Stimulated activated memory B cell treated with anti-CD40 and anti-IgM and Interleukin-4, amounts not matched to agents 10 μg/mL and 1 μg/mL and 100 μg/mL, for 72 hours (primary cell): ENCODE results near the gene SOX30.
"Not testable (repeated sequence)": the region's sequence is repeated elsewhere in the genome, so short reads cannot be mapped to it uniquely, and the experiment has no call there.

Experiments used
- ATAC-seq: fragments of 150-1000 bp; cut with Tn5 transposase; 2 replicates; pipeline ENCODE4 v1.10.0; 2021
- H3K27ac Mint-ChIP-seq: one replicate; pipeline ENCODE4 v1.8.0; 2022; ENCODE audit warnings: mild to moderate bottlenecking, mixed read lengths
- H3K27me3 Mint-ChIP-seq: one replicate; pipeline ENCODE4 v1.8.0; 2022; ENCODE audit warnings: mixed read lengths
- H3K36me3 Mint-ChIP-seq: one replicate; pipeline ENCODE4 v1.8.0; 2022; ENCODE audit warnings: mixed read lengths
- H3K4me1 Mint-ChIP-seq: one replicate; pipeline ENCODE4 v1.8.0; 2022; ENCODE audit warnings: mixed read lengths
- H3K4me3 Mint-ChIP-seq: one replicate; pipeline ENCODE4 v1.8.0; 2022; ENCODE audit warnings: mild to moderate bottlenecking, moderate library complexity, mixed read lengths
- H3K9me3 Mint-ChIP-seq: one replicate; pipeline ENCODE4 v1.8.0; 2022; ENCODE audit warnings: mixed read lengths

Gene SOX30

DNA sequence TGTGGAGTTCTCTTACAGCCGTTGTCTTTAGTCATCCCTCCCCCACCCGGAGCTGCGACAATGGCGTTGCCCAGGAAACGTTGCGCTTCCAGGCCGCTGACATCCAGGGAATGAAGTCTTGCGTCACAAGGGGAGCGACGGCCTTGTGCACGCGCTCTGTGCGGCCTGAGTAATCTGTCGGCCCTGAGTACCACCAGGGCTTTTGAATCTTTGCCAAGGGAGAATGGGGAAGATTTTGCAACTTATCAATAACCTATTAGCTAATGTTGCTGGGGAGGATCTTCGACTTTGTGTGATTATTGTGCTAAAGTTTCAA, at the start of gene SOX30:
Gene SOX30 (minus strand): TSS at position 62 of the 316 bp plus-strand sequence. CDS start 360 bp downstream, outside the sequence.
- H3K4me3 Mint-ChIP-seq = peak within 1 kb of the TSS; percentile 92
- peaks cover 9% of the 10 kb centered on the region for H3K9me3 Mint-ChIP-seq
- no peak for ATAC-seq
- peaks cover 25% of the 10 kb centered on the region for H3K36me3 Mint-ChIP-seq
- no peaks in the 10 kb centered on the region for H3K27me3 Mint-ChIP-seq
- peaks cover 34% of the 10 kb centered on the region for H3K4me1 Mint-ChIP-seq
- peak within 1 kb of the TSS; percentile 99 for H3K27ac Mint-ChIP-seq

DNA sequence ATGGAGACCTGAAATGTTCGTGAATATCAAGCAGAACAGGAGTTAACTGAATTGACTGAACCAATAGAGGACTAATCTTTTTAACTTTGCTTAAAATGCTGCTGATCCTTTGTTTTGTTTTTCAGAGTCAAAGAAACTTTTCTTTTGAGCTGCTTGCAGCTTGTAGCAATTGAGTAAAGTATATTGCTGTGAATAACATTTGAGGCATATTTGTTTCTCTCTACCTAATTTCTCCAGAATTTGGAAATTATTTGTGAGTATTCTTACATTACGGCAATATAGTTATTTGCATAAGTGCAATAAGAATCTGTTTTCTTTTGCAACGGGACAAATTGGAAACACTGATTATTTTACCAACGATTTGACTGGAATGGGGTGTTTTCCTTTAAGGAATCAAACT, 46.4 kb upstream of the SOX30 start:
- H3K27ac Mint-ChIP-seq, H3K9me3 Mint-ChIP-seq, H3K36me3 Mint-ChIP-seq, ATAC-seq, H3K4me3 Mint-ChIP-seq, H3K27me3 Mint-ChIP-seq, H3K4me1 Mint-ChIP-seq: not testable (repeated sequence)

DNA sequence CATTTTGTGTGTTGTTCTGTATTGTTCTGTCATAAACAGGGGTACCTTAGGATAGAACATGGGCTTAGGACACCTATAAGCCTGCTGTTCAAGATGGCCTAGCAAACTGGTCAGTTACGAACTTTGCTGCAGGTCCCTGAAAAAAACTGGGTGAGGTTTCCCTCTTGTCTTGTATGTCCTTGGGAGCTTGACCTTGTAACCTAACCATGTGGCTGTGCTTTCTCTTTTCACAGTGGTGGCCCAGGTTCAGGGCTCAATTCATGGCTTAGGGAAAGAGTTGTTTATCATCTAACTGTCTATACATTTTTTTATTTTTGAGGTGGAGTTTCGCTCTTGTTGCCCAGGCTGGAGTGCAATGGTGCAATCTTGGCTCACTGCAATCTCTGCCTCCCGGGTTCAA, 43.9 kb upstream of the SOX30 start:
- H3K4me3 Mint-ChIP-seq, H3K27ac Mint-ChIP-seq, H3K4me1 Mint-ChIP-seq, H3K36me3 Mint-ChIP-seq, H3K9me3 Mint-ChIP-seq, H3K27me3 Mint-ChIP-seq, ATAC-seq: not testable (repeated sequence)

DNA sequence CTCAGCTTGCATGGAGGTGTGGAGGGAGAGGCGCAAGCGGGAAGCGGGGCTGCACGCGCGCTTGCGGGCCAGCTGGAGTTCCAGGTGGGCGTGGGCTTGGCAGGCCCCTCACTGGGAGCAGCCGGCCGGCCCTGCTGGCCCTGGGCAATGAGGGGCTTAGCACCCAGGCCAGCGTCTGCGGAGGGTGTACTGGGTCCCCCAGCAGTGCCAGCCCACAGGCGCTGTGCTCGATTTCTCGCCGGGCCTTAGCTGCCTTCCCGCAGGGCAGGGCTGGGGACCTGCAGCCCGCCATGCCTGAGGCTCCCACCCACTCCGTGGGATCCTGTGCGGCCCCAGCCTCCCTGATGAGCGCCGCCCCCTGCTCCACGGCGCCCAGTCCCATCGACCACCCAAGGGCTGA, 41.6 kb upstream of the SOX30 start:
- not testable (repeated sequence) for H3K27ac Mint-ChIP-seq, H3K4me1 Mint-ChIP-seq, H3K36me3 Mint-ChIP-seq, H3K27me3 Mint-ChIP-seq, ATAC-seq, H3K4me3 Mint-ChIP-seq, H3K9me3 Mint-ChIP-seq

DNA sequence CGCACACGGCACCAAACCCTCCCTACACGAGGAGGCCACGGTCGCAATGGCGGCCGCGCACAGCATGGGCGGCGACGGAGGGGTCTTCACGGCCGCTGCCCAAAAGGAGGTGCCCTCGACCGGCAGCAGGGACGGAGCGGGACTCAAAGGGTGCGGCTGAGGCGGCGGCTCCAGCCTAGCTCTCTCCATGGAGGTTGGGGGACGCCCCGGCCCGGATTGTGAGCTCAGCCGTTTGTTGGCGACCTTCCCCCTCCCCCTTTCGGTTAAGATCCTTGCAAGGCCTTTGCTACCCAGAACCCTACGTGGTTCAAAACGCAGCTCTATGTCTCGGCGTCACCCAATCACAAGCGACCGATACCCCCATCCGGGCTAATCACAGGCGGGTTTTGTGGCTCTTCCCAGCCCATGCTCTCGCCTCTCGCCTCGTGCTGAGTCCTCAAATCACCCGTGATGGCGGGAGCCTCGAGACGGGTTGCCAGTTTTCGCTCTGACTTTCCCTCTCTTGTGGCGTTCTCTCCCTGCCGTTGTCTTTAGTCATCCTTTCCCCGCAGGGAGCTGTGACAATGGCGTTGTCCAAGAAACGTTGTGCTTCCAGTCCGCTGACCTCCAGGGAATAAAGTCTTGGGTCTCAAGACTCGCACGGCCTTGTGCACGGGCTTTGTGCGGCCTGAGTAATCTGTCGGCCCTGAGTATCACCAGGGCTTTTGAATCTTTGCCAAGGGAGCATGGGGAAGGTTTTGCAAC, 38.6 kb upstream of the SOX30 start:
- ATAC-seq = no peak
- Mint-ChIP-seq H3K27me3 (no peaks in the 10 kb centered on the region), H3K4me1 (no peaks in the 10 kb centered on the region), H3K27ac (no peak overlapping the region), H3K9me3 (no peaks in the 10 kb centered on the region), H3K36me3 (no peaks in the 10 kb centered on the region), H3K4me3 (peak overlapping the region; percentile 56)

DNA sequence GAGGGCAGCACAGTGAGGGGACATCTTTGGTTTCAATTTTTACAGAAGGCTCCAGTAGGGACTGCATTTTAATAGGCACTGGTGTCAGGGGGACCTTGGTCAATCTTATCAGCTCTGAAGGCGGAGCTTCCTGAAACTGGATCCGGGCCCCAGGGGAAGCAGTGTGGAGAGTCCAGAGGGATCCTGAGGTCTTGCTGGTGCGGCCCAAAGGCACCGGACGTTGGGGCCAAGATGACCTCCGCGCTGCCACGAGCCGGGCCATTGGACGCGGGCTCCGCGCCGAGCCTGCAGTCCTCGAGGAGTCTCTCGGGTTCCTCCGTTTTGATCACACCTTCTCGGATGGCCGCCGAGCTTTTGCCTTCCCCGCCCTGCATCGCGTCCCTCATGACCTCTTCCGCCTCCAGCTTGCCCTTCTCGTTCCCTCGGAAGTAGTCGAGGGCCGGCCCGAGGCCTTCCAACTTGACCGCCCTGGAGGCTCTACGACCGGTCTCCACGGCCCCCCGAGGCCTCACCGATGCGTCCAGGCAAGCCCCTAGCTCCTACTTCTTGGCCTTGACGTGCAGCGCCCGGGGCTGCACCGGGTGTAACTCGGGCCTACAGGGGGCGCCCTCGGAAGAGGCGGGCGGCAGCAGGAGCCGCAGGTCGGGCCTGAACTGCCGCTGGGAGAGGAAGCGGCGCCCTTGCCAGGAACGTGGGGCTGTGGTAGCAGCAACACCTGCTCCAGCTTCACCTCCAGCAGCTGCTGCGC, 37.9 kb upstream of the SOX30 start:
- peak; percentile 62 for ATAC-seq
- no peaks in the 10 kb centered on the region for H3K9me3 Mint-ChIP-seq
- peak overlapping the region; percentile 56 for H3K4me3 Mint-ChIP-seq
- H3K4me1 Mint-ChIP-seq = no peaks in the 10 kb centered on the region
- no peak overlapping the region for H3K27ac Mint-ChIP-seq
- H3K27me3 Mint-ChIP-seq = no peaks in the 10 kb centered on the region
- no peaks in the 10 kb centered on the region for H3K36me3 Mint-ChIP-seq

DNA sequence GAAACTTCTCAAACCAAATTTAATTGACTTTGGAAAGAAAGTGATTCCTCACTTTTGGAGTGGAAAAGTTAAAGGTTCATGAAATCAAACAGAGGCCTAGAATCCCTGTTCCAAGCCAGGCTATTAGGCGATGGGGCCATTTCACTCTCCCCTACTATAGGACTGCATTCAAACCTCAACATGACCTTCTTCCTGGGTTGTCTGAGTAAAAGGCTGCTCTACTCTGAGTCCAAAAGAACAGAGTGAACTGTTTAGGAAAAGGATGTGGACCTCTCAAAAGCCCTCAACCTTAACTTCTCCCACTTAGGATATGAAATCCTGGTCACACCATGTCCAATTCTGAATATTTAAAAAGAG, 34.9 kb upstream of the SOX30 start:
- ATAC-seq = no peak
- Mint-ChIP-seq H3K9me3 (no peaks in the 10 kb centered on the region), H3K36me3 (no peaks in the 10 kb centered on the region), H3K4me1 (no peaks in the 10 kb centered on the region), H3K27ac (no peak overlapping the region), H3K27me3 (no peaks in the 10 kb centered on the region), H3K4me3 (no peak overlapping the region)

DNA sequence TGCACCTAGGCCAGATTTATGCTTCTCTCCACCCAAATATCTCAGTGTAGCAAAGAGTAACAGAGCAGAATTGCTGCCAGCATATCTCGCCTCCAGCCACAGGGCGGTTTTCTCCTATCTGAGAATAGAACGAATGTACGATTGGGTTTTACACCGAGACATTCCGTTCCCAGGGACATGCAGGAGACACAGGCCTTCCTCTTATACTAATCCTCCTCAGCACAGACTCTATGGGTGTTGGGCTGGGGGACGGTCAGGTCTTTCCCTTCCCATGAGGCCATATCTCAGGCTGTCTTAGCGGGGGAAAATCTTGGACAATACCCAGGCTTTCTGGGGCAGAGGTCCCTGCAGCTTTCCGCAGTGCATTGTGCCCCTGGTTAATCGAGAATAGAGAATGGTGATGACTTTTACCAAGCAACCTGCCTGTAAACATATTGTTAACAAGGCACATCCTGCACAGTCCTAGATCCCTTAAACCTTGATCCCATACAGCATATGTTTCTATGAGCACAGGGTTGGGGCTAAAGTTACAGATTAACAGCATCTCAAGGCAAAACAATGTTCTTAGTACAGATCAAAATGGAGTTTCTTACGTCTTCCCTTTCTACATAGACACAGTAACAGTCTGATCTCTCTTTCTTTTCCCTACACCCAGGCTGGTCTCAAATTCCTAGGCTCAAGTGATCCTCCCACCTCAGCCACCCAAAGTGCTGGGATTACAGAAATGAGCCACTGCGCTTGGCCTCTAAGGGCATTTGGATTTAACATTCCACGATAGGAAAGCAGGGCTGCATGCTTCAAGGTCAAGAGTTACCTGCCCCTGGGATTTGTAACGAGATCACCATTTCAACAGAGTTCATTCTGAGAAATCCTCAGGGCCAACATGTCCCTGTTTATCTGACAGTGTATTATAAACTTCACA, 34.3 kb upstream of the SOX30 start:
- ATAC-seq, H3K36me3 Mint-ChIP-seq, H3K27ac Mint-ChIP-seq, H3K4me1 Mint-ChIP-seq, H3K27me3 Mint-ChIP-seq, H3K9me3 Mint-ChIP-seq, H3K4me3 Mint-ChIP-seq: not testable (repeated sequence)

DNA sequence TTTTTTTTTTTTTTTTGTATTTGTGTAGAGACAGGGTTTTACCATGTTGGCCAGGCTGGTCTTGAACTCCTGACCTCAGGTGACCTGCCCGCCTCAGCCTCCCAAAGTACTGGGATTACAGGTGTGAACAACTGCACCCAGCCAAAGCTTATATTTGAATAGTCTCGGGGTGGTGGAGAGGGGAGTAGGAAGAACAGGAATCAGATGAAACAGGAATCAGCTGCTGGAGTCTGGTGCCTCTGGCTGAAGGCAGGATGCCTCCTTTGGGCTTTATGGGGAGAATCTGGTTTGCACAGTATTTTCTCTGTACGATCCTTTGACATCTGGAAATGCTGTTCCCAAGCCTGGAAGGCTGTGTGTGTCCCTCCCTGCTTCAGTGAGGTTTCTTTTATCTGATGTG, 30.0 kb upstream of the SOX30 start:
- Mint-ChIP-seq H3K9me3 (no peaks in the 10 kb centered on the region), H3K36me3 (no peaks in the 10 kb centered on the region), H3K27ac (no peak overlapping the region), H3K27me3 (no peaks in the 10 kb centered on the region), H3K4me3 (no peak overlapping the region), H3K4me1 (no peaks in the 10 kb centered on the region)
- no peak for ATAC-seq

DNA sequence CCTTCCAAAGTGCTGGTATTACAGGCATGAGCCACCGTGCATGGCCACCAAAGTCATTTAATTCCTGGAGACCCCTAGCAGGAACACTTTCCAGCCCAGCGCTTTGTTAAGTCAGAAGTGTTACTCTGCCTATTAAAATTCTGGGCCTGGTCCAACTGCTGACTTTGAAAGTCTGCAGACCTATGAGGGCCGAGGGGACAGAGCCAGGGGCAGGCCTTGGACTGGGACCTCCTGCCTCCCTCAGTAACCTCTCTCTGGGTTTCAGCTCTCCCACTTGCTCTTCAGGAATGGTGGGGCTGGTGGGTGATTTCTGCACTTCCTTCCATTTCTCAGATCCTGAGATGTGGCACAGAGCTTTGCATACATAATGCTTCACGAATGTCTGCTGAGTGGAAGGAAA, 28.8 kb upstream of the SOX30 start:
- ATAC-seq = no peak
- no peaks in the 10 kb centered on the region for H3K9me3 Mint-ChIP-seq
- H3K27ac Mint-ChIP-seq = no peak overlapping the region
- H3K4me3 Mint-ChIP-seq = no peak overlapping the region
- no peaks in the 10 kb centered on the region for H3K36me3 Mint-ChIP-seq
- H3K4me1 Mint-ChIP-seq = no peaks in the 10 kb centered on the region
- no peaks in the 10 kb centered on the region for H3K27me3 Mint-ChIP-seq

DNA sequence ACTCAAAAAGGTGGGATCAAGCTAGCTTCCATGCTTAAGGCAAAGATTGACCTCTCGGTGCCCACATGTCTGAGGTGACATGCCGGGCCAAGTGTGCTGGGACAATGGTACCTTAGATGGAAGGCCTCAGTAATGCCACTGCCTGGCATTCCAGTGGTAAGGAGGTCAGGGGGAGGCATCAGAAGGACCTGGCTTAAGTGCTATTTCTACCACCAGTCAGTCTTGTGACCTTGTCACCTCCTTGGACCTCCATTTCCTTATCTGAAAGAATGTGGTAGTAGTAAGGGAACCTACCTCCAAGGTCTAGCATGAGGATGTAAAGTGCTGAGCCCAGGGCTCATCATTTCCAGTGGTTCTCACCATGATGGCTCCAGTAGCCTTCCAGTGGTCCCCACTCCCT, 28.0 kb upstream of the SOX30 start:
- no peak overlapping the region for H3K27ac Mint-ChIP-seq
- H3K36me3 Mint-ChIP-seq = no peaks in the 10 kb centered on the region
- no peak for ATAC-seq

DNA sequence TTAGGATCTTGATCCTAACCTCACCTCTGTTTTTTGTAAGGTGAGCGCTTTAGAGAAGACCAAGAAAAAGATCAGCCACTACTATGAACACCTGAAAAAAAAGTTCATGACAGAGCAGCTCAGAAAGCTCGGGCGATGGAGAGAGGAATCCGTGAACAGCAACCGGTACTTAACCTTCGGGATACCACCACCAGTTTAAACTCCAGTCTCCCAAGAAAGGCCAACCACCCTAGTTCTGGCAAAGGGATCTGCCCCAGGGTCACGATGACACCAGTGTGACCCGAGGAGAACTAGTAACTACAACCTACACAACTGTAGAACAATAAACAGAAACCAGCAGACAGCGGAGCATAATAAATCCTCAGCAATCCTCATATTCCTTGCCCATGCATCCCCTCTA, 27.6 kb upstream of the SOX30 start:
- Mint-ChIP-seq H3K4me1 (no peaks in the 10 kb centered on the region), H3K27ac (no peak overlapping the region), H3K9me3 (no peaks in the 10 kb centered on the region), H3K36me3 (no peaks in the 10 kb centered on the region), H3K4me3 (no peak overlapping the region), H3K27me3 (no peaks in the 10 kb centered on the region)
- no peak for ATAC-seq

More for the DNA sequence above, 28.0 kb upstream of the SOX30 start:
- H3K27me3 Mint-ChIP-seq = no peaks in the 10 kb centered on the region
- H3K9me3 Mint-ChIP-seq = no peaks in the 10 kb centered on the region
- H3K4me1 Mint-ChIP-seq = no peaks in the 10 kb centered on the region
- no peak overlapping the region for H3K4me3 Mint-ChIP-seq

DNA sequence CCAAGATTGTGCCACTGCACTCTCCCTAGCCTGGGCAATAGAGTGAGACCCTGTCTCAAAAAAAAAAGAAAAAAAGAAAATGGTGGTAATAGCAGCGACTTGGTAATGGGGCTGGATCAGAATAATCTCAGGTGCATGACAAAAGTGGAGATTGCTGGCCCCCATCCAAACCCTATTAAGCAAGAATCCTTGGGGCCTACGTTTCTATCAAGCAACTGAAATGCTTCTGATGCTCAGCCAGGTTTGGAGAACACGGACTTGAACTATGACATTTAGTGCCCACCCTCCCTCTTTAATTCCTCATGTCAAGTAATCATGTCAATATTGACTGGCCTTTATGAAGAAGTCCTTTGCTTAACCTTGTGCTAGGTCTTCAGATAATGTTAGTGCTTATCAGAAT, 25.7 kb upstream of the SOX30 start:
- Mint-ChIP-seq H3K27ac (no peak overlapping the region), H3K9me3 (no peaks in the 10 kb centered on the region), H3K27me3 (no peaks in the 10 kb centered on the region), H3K4me1 (no peaks in the 10 kb centered on the region), H3K36me3 (no peaks in the 10 kb centered on the region), H3K4me3 (no peak overlapping the region)
- ATAC-seq = no peak

DNA sequence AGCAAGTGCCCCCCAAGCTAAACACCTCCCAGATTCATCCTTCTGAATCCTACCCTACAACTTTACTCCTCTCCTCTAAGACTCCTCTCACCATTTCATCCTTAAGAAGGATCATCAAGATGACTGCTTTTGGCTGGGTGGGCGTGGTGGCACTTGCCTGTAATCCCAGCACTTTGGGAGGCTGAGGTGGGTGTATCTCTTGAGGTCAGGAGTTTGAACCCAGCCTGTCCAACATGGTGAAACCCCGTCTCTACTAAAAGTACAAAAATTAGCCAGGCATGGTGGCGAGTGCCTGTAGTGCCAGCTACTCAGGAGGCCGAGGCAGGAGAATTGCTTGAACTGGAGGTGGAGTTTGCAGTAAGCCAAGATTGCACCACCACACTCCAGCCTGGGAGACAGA, 22.1 kb upstream of the SOX30 start:
- H3K4me3 Mint-ChIP-seq = not testable (repeated sequence)
- peaks cover 29% of the 10 kb centered on the region for H3K4me1 Mint-ChIP-seq

DNA sequence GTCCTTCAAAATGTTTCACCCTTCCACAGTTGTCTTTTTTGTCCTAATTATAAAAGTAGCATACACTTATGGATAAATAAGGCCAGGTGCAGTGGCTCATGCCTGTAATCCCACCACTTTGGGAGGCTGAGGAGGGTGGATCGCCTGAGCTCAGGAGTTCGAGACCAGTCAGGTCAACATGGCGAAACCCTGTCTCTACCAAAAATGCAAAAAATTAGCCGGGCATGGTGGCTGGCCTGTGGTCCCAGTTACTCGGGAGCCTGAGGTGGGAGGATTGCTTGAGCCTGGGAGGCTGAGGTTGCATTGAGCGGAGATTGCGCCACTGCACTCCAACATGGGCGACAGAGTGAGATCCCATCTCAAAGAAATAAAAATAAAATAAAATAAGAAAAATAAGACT, 20.7 kb upstream of the SOX30 start:
- no peak for ATAC-seq
- H3K9me3 Mint-ChIP-seq = no peaks in the 10 kb centered on the region
- H3K4me1 Mint-ChIP-seq = peaks cover 35% of the 10 kb centered on the region
- H3K27ac Mint-ChIP-seq = no peak overlapping the region
- H3K27me3 Mint-ChIP-seq = no peaks in the 10 kb centered on the region
- no peaks in the 10 kb centered on the region for H3K36me3 Mint-ChIP-seq
- H3K4me3 Mint-ChIP-seq = no peak overlapping the region

More for the DNA sequence above, 22.1 kb upstream of the SOX30 start:
- ATAC-seq, H3K27me3 Mint-ChIP-seq, H3K9me3 Mint-ChIP-seq, H3K27ac Mint-ChIP-seq, H3K36me3 Mint-ChIP-seq: not testable (repeated sequence)
